B cell (primary cell): ENCODE measurements around the gene CABCOCO1. TPM values are rescaled to one million over a fixed set of nuclear protein-coding genes. Genes with fewer than 3 reads are reported as not detected.

Source experiments
- ATAC-seq: fragments of 200-7000 bp; cut with Tn5 transposase; one replicate; pipeline ENCODE4 v1.10.0; 2021; ENCODE audit warnings: low read depth, mild to moderate bottlenecking, moderate number of reproducible peaks, moderate library complexity
- CTCF ChIA-PET: fragments of 350-600 bp; sonication (Branson Sonifier 250); formaldehyde crosslinking; loops from one replicate; lab custom pipeline; 2021; ENCODE audit warnings: antibody characterized with exemption, inconsistent platforms; lab: Charles Lee
- POLR2A ChIA-PET: fragments of 350-600 bp; sonication (Branson Sonifier 250); formaldehyde crosslinking; loops from one replicate; lab custom pipeline; 2021; ENCODE audit warnings: antibody characterized with exemption; lab: Charles Lee
- DNase-seq: peaks from one replicate; pipeline ENCODE4 v3.0.0; 2013
- H2AFZ ChIP-seq: 2 replicates; pipeline ENCODE4 v1.6.1; 2012; ENCODE audit warnings: mild to moderate bottlenecking, low read depth, low read length; ENCODE audit not compliant: insufficient read depth, poor library complexity, severe bottlenecking
- H3K27ac ChIP-seq, 2 donors: 1 replicate in 1 of 2; 2 replicates in 1 of 2; pipeline ENCODE4 v1.5.1; 2012 to 2013; ENCODE audit warnings: low read length in 2 of 2, mild to moderate bottlenecking in 2 of 2, moderate library complexity in 1 of 2
- H3K27me3 ChIP-seq, 4 experiments: fragments of 200-600 bp in 1 of 4; sonication (generic) in 1 of 4; replicated peaks in 1 of 4; 1 replicate in 2 of 4; 2 replicates in 2 of 4; pipeline versions ENCODE4 v1.6.1 to v1.7.0; 2013 to 2016; ENCODE audit warnings: low read length in 3 of 4, mild to moderate bottlenecking in 2 of 4, mixed read lengths in 1 of 4, moderate library complexity in 1 of 4; ENCODE audit not compliant: insufficient read depth in 4 of 4, control insufficient read depth in 3 of 4; ENCODE audit errors: control extremely low read depth in 1 of 4
- H3K36me3 ChIP-seq, 2 experiments: replicated peaks in 1 of 2; 1 replicate in 1 of 2; 2 replicates in 1 of 2; pipeline versions ENCODE4 v1.6.1 to v1.7.1; 2013; ENCODE audit warnings: low read length in 1 of 2; ENCODE audit not compliant: insufficient read depth in 2 of 2, control insufficient read depth in 1 of 2; ENCODE audit errors: control extremely low read depth in 1 of 2, extremely low read depth in 1 of 2
- H3K4me1 ChIP-seq, 2 donors: fragments of 200-600 bp in 1 of 2; sonication (generic) in 1 of 2; 1 replicate in 1 of 2; 2 replicates in 1 of 2; pipeline versions ENCODE4 v1.5.1 to v1.6.1; 2013 to 2017; ENCODE audit warnings: low read length in 2 of 2; ENCODE audit not compliant: control insufficient read depth in 2 of 2, insufficient read depth in 2 of 2
- H3K4me2 ChIP-seq: replicated peaks from 2 replicates; pipeline ENCODE3; 2012; ENCODE audit warnings: mild to moderate bottlenecking, low read depth, low read length; ENCODE audit not compliant: poor library complexity, severe bottlenecking
- H3K4me3 ChIP-seq, 5 experiments: fragments of 200-600 bp in 1 of 5; sonication (generic) in 1 of 5; 1 replicate in 3 of 5; 2 replicates in 2 of 5; pipeline versions ENCODE4 v1.5.1 to v1.7.0; 2011 to 2016; ENCODE audit warnings: low read length in 4 of 5, mild to moderate bottlenecking in 4 of 5, low read depth in 2 of 5, control low read depth in 1 of 5, moderate library complexity in 1 of 5; ENCODE audit not compliant: insufficient read depth in 1 of 5; ENCODE audit errors: control extremely low read depth in 1 of 5, extremely low read depth in 1 of 5
- H3K79me2 ChIP-seq: fragments of 200-600 bp; sonication (generic); one replicate; pipeline ENCODE4 v1.6.0; 2016; ENCODE audit warnings: low read length; ENCODE audit not compliant: control insufficient read depth, insufficient read depth
- H3K9ac ChIP-seq: fragments of 200-600 bp; sonication (generic); 2 replicates; pipeline ENCODE4 v1.6.1; 2017; ENCODE audit warnings: mild to moderate bottlenecking, low read length, moderate library complexity
- H3K9me3 ChIP-seq, 3 donors: one replicate each; pipeline versions ENCODE4 v1.6.1 to v1.7.1; 2013; ENCODE audit warnings: low read length in 2 of 3; ENCODE audit not compliant: control insufficient read depth in 2 of 3, insufficient read depth in 1 of 3; ENCODE audit errors: control extremely low read depth in 1 of 3
- H4K20me1 ChIP-seq: 2 replicates; pipeline ENCODE4 v1.6.0; 2012; ENCODE audit warnings: mild to moderate bottlenecking, low read length; ENCODE audit not compliant: insufficient read depth, control insufficient read depth, poor library complexity, severe bottlenecking
- H3K27ac Mint-ChIP-seq: one replicate; pipeline ENCODE4 v1.8.0; 2021; ENCODE audit warnings: mixed read lengths
- H3K27me3 Mint-ChIP-seq: one replicate; pipeline ENCODE4 v1.8.0; 2021; ENCODE audit warnings: mixed read lengths
- H3K4me1 Mint-ChIP-seq: one replicate; pipeline ENCODE4 v1.8.0; 2021; ENCODE audit warnings: mixed read lengths
- H3K4me3 Mint-ChIP-seq: one replicate; pipeline ENCODE4 v1.8.0; 2021; ENCODE audit warnings: mixed read lengths
- H3K9me3 Mint-ChIP-seq: one replicate; pipeline ENCODE4 v1.8.0; 2022; ENCODE audit warnings: mixed read lengths; ENCODE audit not compliant: insufficient read depth
- CTCF ChIP-seq: fragments of 200-600 bp; IDR thresholded peaks from one replicate; pipeline ENCODE4 v1.8.0; 2022; ENCODE audit warnings: antibody characterized with exemption, mild to moderate bottlenecking
- EZH2 ChIP-seq: IDR thresholded peaks from 2 replicates; pipeline ENCODE4 v1.6.1; 2012; ENCODE audit warnings: borderline replicate concordance, low read depth, mild to moderate bottlenecking, moderate library complexity, low read length; ENCODE audit not compliant: insufficient read depth, poor library complexity, severe bottlenecking
- WGBS: methylation state at CpG from one replicate; pipeline ENCODE4 v1.1.5; 2013; ENCODE audit warnings: missing lambda C conversion rate; ENCODE audit not compliant: insufficient coverage; 5-methylcytosine and 5-hydroxymethylcytosine counted together
- intact Hi-C: fragments of 100-400 bp; cut with micrococcal nuclease; formaldehyde crosslinking; loops from one replicate; pipeline ENCODE4 v1.10.0; 2022
- polyA plus RNA-seq: library from polyadenylated mRNA; depleted of rRNA; stranded (reverse); fragments of >200 nt; gene quantifications from 2 replicates; pipeline ENCODE4 v1.2.3, GENCODE V29; 2012
- total RNA-seq, 2 donors: library from RNA; stranded (reverse); fragments of 120-200 nt in 1 of 2; gene quantifications; 1 replicate in 1 of 2; 2 replicates in 1 of 2; pipeline versions ENCODE4 v1.2.3 to v1.2.4, GENCODE V29; 2013 to 2022

The CABCOCO1 gene
- total and polyA plus RNA-seq, 2 donors (not counting 1 experiment from before 2014, with no cell fraction given): not detected

GRCh38 chr10:61628151-61628874 lies 34.4 kb upstream of the CABCOCO1 start:
- no peak overlapping the region for H3K27ac Mint-ChIP-seq
- TF ChIP-seq CTCF (no peak), EZH2 (no peak)
- no peaks in the 10 kb centered on the region for H3K9me3 Mint-ChIP-seq
- H3K4me1 Mint-ChIP-seq: no peaks in the 10 kb centered on the region
- Histone ChIP-seq H3K27me3 (no peaks in the 10 kb centered on the region), H3K4me1 (no peaks in the 10 kb centered on the region), H3K27ac (no peak overlapping the region), H3K4me2 (no peak overlapping the region), H2AFZ (no peak overlapping the region), H3K79me2 (no peaks in the 10 kb centered on the region), H3K9me3 (no peaks in the 10 kb centered on the region), H3K36me3 (no peaks in the 10 kb centered on the region), H3K4me3 (no peak overlapping the region), H3K9ac (no peak overlapping the region), H4K20me1 (no peaks in the 10 kb centered on the region)
- DNase-seq (no peak), ATAC-seq (no peak)
- CTCF ChIA-PET: no interaction called here
- 100% methylated on average over 1 of the region's 3 CpGs for WGBS
- H3K27me3 Mint-ChIP-seq: peaks cover 8% of the 10 kb centered on the region
- POLR2A ChIA-PET: no interaction called here
- intact Hi-C loops: no loop called here
- H3K4me3 Mint-ChIP-seq: no peak overlapping the region

GRCh38 chr10:61628875-61629513 lies 33.7 kb upstream of the CABCOCO1 start:
- H3K36me3 ChIP-seq: no peaks in the 10 kb centered on the region
- no peak overlapping the region for H2AFZ ChIP-seq
- CTCF ChIA-PET: no interaction called here
- TF ChIP-seq EZH2 (no peak), CTCF (no peak)
- H3K79me2 ChIP-seq: no peaks in the 10 kb centered on the region
- Mint-ChIP-seq H3K4me1 (no peaks in the 10 kb centered on the region), H3K27ac (no peak overlapping the region), H3K27me3 (peaks cover 8% of the 10 kb centered on the region), H3K4me3 (no peak overlapping the region), H3K9me3 (no peaks in the 10 kb centered on the region)
- intact Hi-C loops: no loop called here
- ATAC-seq (no peak), DNase-seq (no peak)
- no peaks in the 10 kb centered on the region for H3K4me1 ChIP-seq
- no peaks in the 10 kb centered on the region for H3K9me3 ChIP-seq
- H3K27me3 ChIP-seq: no peaks in the 10 kb centered on the region
- 100% methylated on average over 1 of the region's 4 CpGs for WGBS
- no peak overlapping the region for H3K9ac ChIP-seq
- no peak overlapping the region for H3K4me3 ChIP-seq
- H3K27ac ChIP-seq: no peak overlapping the region
- H4K20me1 ChIP-seq: no peaks in the 10 kb centered on the region
- POLR2A ChIA-PET: no interaction called here
- no peak overlapping the region for H3K4me2 ChIP-seq
